ENCODE results near the gene PNMA6F. TPM values are rescaled to one million over a fixed set of nuclear protein-coding genes. Genes with fewer than 3 reads are reported as not detected.

Gene PNMA6F
- total RNA-seq, 1 experiment from 2014 or later = not detected

GRCh38 chrX:153302796-153303195 is 18.8 kb downstream of the PNMA6F start:
- no peaks in the 10 kb centered on the region for H3F3A ChIP-seq (ENCODE audit: low read length, unreplicated experiment)
- DNase-seq = no peak
- H3K27me3 ChIP-seq (ENCODE audit: low read length) = peaks cover 25% of the 10 kb centered on the region
- H3K36me3 ChIP-seq (ENCODE audit: low read depth, low read length) = no peaks in the 10 kb centered on the region
- no peaks in the 10 kb centered on the region for H3K4me1 ChIP-seq (ENCODE audit: insufficient read depth, low read length)
- no TSS peak for BruUV-seq (replicated peaks)
- ChIA-PET POLR2A (ENCODE audit: unreplicated experiment) (no interaction called here), CTCF (no interaction called here)
- no peak for ATAC-seq
- H3K9me2 ChIP-seq (replicated peaks; ENCODE audit: low read length) = no peaks in the 10 kb centered on the region
- intact Hi-C loops (cut with micrococcal nuclease) = no loop called here
- no peaks in the 10 kb centered on the region for H4K20me1 ChIP-seq (ENCODE audit: low read length)
- no peak overlapping the region for H2AFZ ChIP-seq (ENCODE audit: low read length)
- H3K4me3 ChIP-seq (ENCODE audit: low read length) = no peak overlapping the region
- no peaks in the 10 kb centered on the region for H3K79me2 ChIP-seq (ENCODE audit: low read length)
- H3K27ac ChIP-seq (ENCODE audit: low read length) = no peak overlapping the region
- H3K9ac ChIP-seq (ENCODE audit: low read length) = no peak overlapping the region
- H3K9me3 ChIP-seq (ENCODE audit: low read length) = no peaks in the 10 kb centered on the region
- no peak overlapping the region for H3K4me2 ChIP-seq (ENCODE audit: low read length)
- no peak for TF ChIP-seq EZH2phosphoT487 (IDR thresholded peaks at IDR 0.05; ENCODE audit: borderline replicate concordance, low read length)
- no peak for TF ChIP-seq CTCF (conservative IDR thresholded peaks at IDR 0.05; ENCODE audit: low read depth, low read length)
- TF ChIP-seq EZH2 (IDR thresholded peaks at IDR 0.05; ENCODE audit: low read length, unreplicated experiment) = no peak

GRCh38 chrX:153301746-153302145 is 19.8 kb downstream of the PNMA6F start:
- H2AFZ ChIP-seq (ENCODE audit: low read length) = no peak overlapping the region
- TF ChIP-seq CTCF (conservative IDR thresholded peaks at IDR 0.05; ENCODE audit: low read depth, low read length) (no peak), EZH2 (IDR thresholded peaks at IDR 0.05; ENCODE audit: low read length, unreplicated experiment) (no peak), EZH2phosphoT487 (IDR thresholded peaks at IDR 0.05; ENCODE audit: borderline replicate concordance, low read length) (no peak)
- no peaks in the 10 kb centered on the region for H3K9me3 ChIP-seq (ENCODE audit: low read length)
- H3K9me2 ChIP-seq (replicated peaks; ENCODE audit: low read length) = no peaks in the 10 kb centered on the region
- DNase-seq (no peak), ATAC-seq (no peak)
- H3K4me2 ChIP-seq (ENCODE audit: low read length) = no peak overlapping the region
- H3F3A ChIP-seq (ENCODE audit: low read length, unreplicated experiment) = no peaks in the 10 kb centered on the region
- CTCF ChIA-PET = no interaction called here
- H3K4me1 ChIP-seq (ENCODE audit: insufficient read depth, low read length) = no peaks in the 10 kb centered on the region
- H3K79me2 ChIP-seq (ENCODE audit: low read length) = no peaks in the 10 kb centered on the region
- POLR2A ChIA-PET (ENCODE audit: unreplicated experiment) = no interaction called here
- no TSS peak for BruUV-seq (replicated peaks)
- H3K4me3 ChIP-seq (ENCODE audit: low read length) = no peak overlapping the region
- intact Hi-C loops (cut with micrococcal nuclease) = no loop called here
- H4K20me1 ChIP-seq (ENCODE audit: low read length) = no peaks in the 10 kb centered on the region
- H3K27ac ChIP-seq (ENCODE audit: low read length) = no peak overlapping the region
- peaks cover 25% of the 10 kb centered on the region for H3K27me3 ChIP-seq (ENCODE audit: low read length)
- no peaks in the 10 kb centered on the region for H3K36me3 ChIP-seq (ENCODE audit: low read depth, low read length)
- H3K9ac ChIP-seq (ENCODE audit: low read length) = no peak overlapping the region

GRCh38 chrX:153299855-153300254 is 21.7 kb downstream of the PNMA6F start:
- POLR2A ChIA-PET (ENCODE audit: unreplicated experiment) = no interaction called here
- Histone ChIP-seq H3K4me3 (ENCODE audit: low read length) (no peak overlapping the region), H3K9me2 (replicated peaks; ENCODE audit: low read length) (no peaks in the 10 kb centered on the region), H3K36me3 (ENCODE audit: low read depth, low read length) (no peaks in the 10 kb centered on the region), H2AFZ (ENCODE audit: low read length) (no peak overlapping the region), H3K4me1 (ENCODE audit: insufficient read depth, low read length) (no peaks in the 10 kb centered on the region), H4K20me1 (ENCODE audit: low read length) (no peaks in the 10 kb centered on the region), H3K4me2 (ENCODE audit: low read length) (no peak overlapping the region), H3K27ac (ENCODE audit: low read length) (no peak overlapping the region), H3F3A (ENCODE audit: low read length, unreplicated experiment) (no peaks in the 10 kb centered on the region), H3K9ac (ENCODE audit: low read length) (no peak overlapping the region), H3K9me3 (ENCODE audit: low read length) (no peaks in the 10 kb centered on the region), H3K27me3 (ENCODE audit: low read length) (peaks cover 18% of the 10 kb centered on the region), H3K79me2 (ENCODE audit: low read length) (no peaks in the 10 kb centered on the region)
- no peak for DNase-seq
- CTCF ChIA-PET = no interaction called here
- no peak for ATAC-seq
- no peak for TF ChIP-seq EZH2 (IDR thresholded peaks at IDR 0.05; ENCODE audit: low read length, unreplicated experiment)
- TF ChIP-seq EZH2phosphoT487 (IDR thresholded peaks at IDR 0.05; ENCODE audit: borderline replicate concordance, low read length) = no peak
- TF ChIP-seq CTCF (conservative IDR thresholded peaks at IDR 0.05; ENCODE audit: low read depth, low read length) = no peak
- intact Hi-C loops (cut with micrococcal nuclease) = no loop called here
- BruUV-seq (replicated peaks) = no TSS peak

Data from PC-3 (cell line).